ENCODE results near the gene CARNS1. TPM values are rescaled to one million over a fixed set of nuclear protein-coding genes. Genes with fewer than 3 reads are reported as not detected.

Gene CARNS1
- total and polyA plus RNA-seq, 2 experiments from 2014 or later, result 0.38 to 0.43 TPM

GRCh38 chr11:67413266-67413849 is 2.1 kb upstream of the CARNS1 start:
- Histone ChIP-seq H3K79me2 (ENCODE audit: insufficient read depth) (no peaks in the 10 kb centered on the region), H3K4me2 (ENCODE audit: unreplicated experiment) (no peak overlapping the region), H3F3A (ENCODE audit: insufficient read depth) (no peaks in the 10 kb centered on the region), H3K27me3 (replicated peaks; ENCODE audit: insufficient read depth) (peaks cover 17% of the 10 kb centered on the region), H3K9ac (no peak overlapping the region), H3K36me3 (ENCODE audit: low read depth) (no peaks in the 10 kb centered on the region), H3K27ac (no peak overlapping the region), H3K9me3 (ENCODE audit: low read depth) (no peaks in the 10 kb centered on the region), H4K20me1 (ENCODE audit: insufficient read depth) (no peaks in the 10 kb centered on the region), H2AFZ (no peak overlapping the region), H3K4me1 (ENCODE audit: insufficient read depth) (no peaks in the 10 kb centered on the region), H3K4me3 (no peak overlapping the region), H3K9me2 (ENCODE audit: insufficient read depth) (no peaks in the 10 kb centered on the region)
- in situ Hi-C loops (cut with MboI), result no loop called here
- WGBS, 2 experiments (ENCODE audit: low coverage in 1 of 2, low lambda C conversion rate in 2 of 2, missing lambda C conversion rate in 2 of 2), result 66 to 86% methylated on average over 2 of the region's 2 CpGs
- TF ChIP-seq EZH2 (IDR thresholded peaks at IDR 0.05; ENCODE audit: insufficient read depth, poor library complexity, severe bottlenecking), result no peak
- no peak for TF ChIP-seq EZH2phosphoT487 (IDR thresholded peaks at IDR 0.05; ENCODE audit: insufficient read depth, low read depth)
- no peak for DNase-seq

- Histone ChIP-seq H3F3A (ENCODE audit: insufficient read depth) (no peaks in the 10 kb centered on the region), H3K36me3 (ENCODE audit: low read depth) (no peaks in the 10 kb centered on the region), H3K9me3 (ENCODE audit: low read depth) (no peaks in the 10 kb centered on the region), H3K9me2 (ENCODE audit: insufficient read depth) (no peaks in the 10 kb centered on the region), H3K27ac (no peak overlapping the region), H3K27me3 (replicated peaks; ENCODE audit: insufficient read depth) (peaks cover 6% of the 10 kb centered on the region; the same call in 1 of the 2 replicates), H3K4me2 (ENCODE audit: unreplicated experiment) (no peak overlapping the region), H3K9ac (no peak overlapping the region), H3K79me2 (ENCODE audit: insufficient read depth) (no peaks in the 10 kb centered on the region), H3K4me1 (ENCODE audit: insufficient read depth) (no peaks in the 10 kb centered on the region), H2AFZ (no peak overlapping the region), H4K20me1 (ENCODE audit: insufficient read depth) (no peaks in the 10 kb centered on the region), H3K4me3 (no peak overlapping the region)
- no peak for TF ChIP-seq EZH2phosphoT487 (IDR thresholded peaks at IDR 0.05; ENCODE audit: insufficient read depth, low read depth)
- TF ChIP-seq EZH2 (IDR thresholded peaks at IDR 0.05; ENCODE audit: insufficient read depth, poor library complexity, severe bottlenecking), result no peak
- in situ Hi-C loops (cut with MboI), result no loop called here
- DNase-seq, result peak; percentile 37
- 73 to 76% methylated on average over 20 to 21 of the region's 21 CpGs for WGBS, 2 experiments (ENCODE audit: low coverage in 1 of 2, low lambda C conversion rate in 2 of 2, missing lambda C conversion rate in 2 of 2)
Measured at GRCh38 chr11:67416416-67417335, 1.2 kb downstream of the CARNS1 start.

GRCh38 chr11:67417425-67417824 is 1.9 kb downstream of the CARNS1 start:
- Histone ChIP-seq H3F3A (ENCODE audit: insufficient read depth) (no peaks in the 10 kb centered on the region), H3K4me3 (no peak overlapping the region), H3K4me1 (ENCODE audit: insufficient read depth) (no peaks in the 10 kb centered on the region), H3K9me3 (ENCODE audit: low read depth) (no peaks in the 10 kb centered on the region), H3K9ac (no peak overlapping the region), H3K27ac (no peak overlapping the region), H3K4me2 (ENCODE audit: unreplicated experiment) (no peak overlapping the region), H3K27me3 (replicated peaks; ENCODE audit: insufficient read depth) (no peaks in the 10 kb centered on the region), H2AFZ (no peak overlapping the region), H4K20me1 (ENCODE audit: insufficient read depth) (no peaks in the 10 kb centered on the region), H3K9me2 (ENCODE audit: insufficient read depth) (no peaks in the 10 kb centered on the region), H3K36me3 (ENCODE audit: low read depth) (no peaks in the 10 kb centered on the region), H3K79me2 (ENCODE audit: insufficient read depth) (no peaks in the 10 kb centered on the region)
- in situ Hi-C loops (cut with MboI), result no loop called here
- 87 to 90% methylated on average over 12 of the region's 12 CpGs for WGBS, 2 experiments (ENCODE audit: low coverage in 1 of 2, low lambda C conversion rate in 2 of 2, missing lambda C conversion rate in 2 of 2)
- DNase-seq, result no peak
- TF ChIP-seq EZH2phosphoT487 (IDR thresholded peaks at IDR 0.05; ENCODE audit: insufficient read depth, low read depth), result no peak
- no peak for TF ChIP-seq EZH2 (IDR thresholded peaks at IDR 0.05; ENCODE audit: insufficient read depth, poor library complexity, severe bottlenecking)

GRCh38 chr11:67418476-67419281 is 3.2 kb downstream of the CARNS1 start:
- Histone ChIP-seq H3K9me2 (ENCODE audit: insufficient read depth) (no peaks in the 10 kb centered on the region), H2AFZ (no peak overlapping the region), H3K27me3 (replicated peaks; ENCODE audit: insufficient read depth) (no peaks in the 10 kb centered on the region), H3K4me1 (ENCODE audit: insufficient read depth) (no peaks in the 10 kb centered on the region), H3K27ac (no peak overlapping the region), H3K36me3 (ENCODE audit: low read depth) (no peaks in the 10 kb centered on the region), H3K9ac (no peak overlapping the region), H3F3A (ENCODE audit: insufficient read depth) (no peaks in the 10 kb centered on the region), H4K20me1 (ENCODE audit: insufficient read depth) (no peaks in the 10 kb centered on the region), H3K79me2 (ENCODE audit: insufficient read depth) (no peaks in the 10 kb centered on the region), H3K9me3 (ENCODE audit: low read depth) (no peaks in the 10 kb centered on the region), H3K4me3 (no peak overlapping the region), H3K4me2 (ENCODE audit: unreplicated experiment) (no peak overlapping the region)
- 90 to 92% methylated on average over 24 to 25 of the region's 26 CpGs for WGBS, 2 experiments (ENCODE audit: low coverage in 1 of 2, low lambda C conversion rate in 2 of 2, missing lambda C conversion rate in 2 of 2)
- no peak for TF ChIP-seq EZH2 (IDR thresholded peaks at IDR 0.05; ENCODE audit: insufficient read depth, poor library complexity, severe bottlenecking)
- in situ Hi-C loops (cut with MboI), result no loop called here
- no peak for DNase-seq
